ENCODE data around the gene ARSI.

The ARSI gene

DNA sequence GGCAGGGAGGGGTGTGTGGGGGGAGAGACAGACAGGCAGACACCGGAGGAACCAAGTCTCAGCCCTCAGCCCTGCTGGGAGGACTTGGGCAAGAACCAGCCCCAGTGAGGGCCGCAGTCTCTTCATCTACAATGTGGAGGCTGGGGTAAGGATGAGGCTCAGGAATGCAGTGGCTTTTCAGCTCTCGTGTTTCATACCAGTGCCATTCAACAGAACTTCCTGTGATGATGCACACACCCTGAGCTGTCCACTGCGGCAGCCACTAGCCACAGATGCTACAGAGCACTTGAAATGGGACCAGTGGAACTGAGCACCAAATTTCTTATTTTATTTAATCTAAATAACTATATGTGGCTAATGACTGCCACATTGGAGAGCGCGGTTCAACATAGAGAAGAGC, 23.8 kb downstream of the ARSI start:
- POLR2A ChIA-PET: no interaction called here
- DNase-seq (ENCODE audit: extremely low spot score): no peak
- CTCF ChIA-PET: interaction anchor here (1.5 kb wide), 1 partner anchor 30 kb away, joined by 3 read pairs; no protein-coding TSS in a partner anchor
- TF ChIP-seq, protein P1, sequence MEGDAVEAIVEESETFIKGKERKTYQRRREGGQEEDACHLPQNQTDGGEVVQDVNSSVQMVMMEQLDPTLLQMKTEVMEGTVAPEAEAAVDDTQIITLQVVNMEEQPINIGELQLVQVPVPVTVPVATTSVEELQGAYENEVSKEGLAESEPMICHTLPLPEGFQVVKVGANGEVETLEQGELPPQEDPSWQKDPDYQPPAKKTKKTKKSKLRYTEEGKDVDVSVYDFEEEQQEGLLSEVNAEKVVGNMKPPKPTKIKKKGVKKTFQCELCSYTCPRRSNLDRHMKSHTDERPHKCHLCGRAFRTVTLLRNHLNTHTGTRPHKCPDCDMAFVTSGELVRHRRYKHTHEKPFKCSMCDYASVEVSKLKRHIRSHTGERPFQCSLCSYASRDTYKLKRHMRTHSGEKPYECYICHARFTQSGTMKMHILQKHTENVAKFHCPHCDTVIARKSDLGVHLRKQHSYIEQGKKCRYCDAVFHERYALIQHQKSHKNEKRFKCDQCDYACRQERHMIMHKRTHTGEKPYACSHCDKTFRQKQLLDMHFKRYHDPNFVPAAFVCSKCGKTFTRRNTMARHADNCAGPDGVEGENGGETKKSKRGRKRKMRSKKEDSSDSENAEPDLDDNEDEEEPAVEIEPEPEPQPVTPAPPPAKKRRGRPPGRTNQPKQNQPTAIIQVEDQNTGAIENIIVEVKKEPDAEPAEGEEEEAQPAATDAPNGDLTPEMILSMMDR (IDR thresholded peaks at IDR 0.05; ENCODE audit: control extremely low read depth, extremely low read depth, low read depth, missing control alignments): no peak

DNA sequence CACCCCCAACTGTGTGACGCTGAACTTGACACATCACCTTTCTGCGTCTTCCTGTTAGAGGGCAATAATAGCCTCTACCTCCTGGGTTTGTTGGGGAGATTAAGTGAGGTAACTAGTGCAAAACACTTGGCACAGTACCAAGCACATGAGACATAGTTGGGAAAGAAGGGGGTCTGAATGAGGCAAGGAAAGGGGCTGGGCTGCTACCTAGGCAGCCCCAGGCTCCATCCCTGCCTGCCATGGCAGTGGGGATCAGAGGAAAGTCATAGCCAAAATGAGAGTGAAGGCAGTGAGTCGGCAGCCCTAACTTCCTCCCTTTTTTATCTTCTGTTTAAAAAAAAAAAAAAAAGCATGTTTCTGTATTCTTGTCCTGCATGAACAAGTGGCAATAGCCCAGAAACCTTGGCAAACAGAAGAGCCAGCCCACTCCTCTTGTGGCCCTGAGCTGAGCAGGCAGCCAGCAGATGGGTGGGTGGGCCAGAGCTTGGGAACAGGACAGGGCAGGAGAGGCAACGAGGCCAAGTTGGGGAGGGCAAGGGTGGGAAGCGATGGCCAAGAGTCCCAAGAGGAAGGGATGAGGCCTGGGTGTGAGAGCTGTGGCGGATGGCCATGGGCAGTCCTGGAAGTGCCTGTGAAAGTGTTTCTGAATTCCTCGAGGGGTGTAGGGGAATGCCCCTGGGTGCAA, 24.5 kb downstream of the ARSI start:
- TF ChIP-seq, protein P1 (IDR thresholded peaks at IDR 0.05; ENCODE audit: control extremely low read depth, extremely low read depth, low read depth, missing control alignments): no peak
- POLR2A ChIA-PET: no interaction called here
- CTCF ChIA-PET: interaction anchor here (1.5 to 2.0 kb wide), 2 partner anchors 12 to 31 kb away, joined by 3 to 6 read pairs; no protein-coding TSS in a partner anchor
- no peak for DNase-seq (ENCODE audit: extremely low spot score)

DNA sequence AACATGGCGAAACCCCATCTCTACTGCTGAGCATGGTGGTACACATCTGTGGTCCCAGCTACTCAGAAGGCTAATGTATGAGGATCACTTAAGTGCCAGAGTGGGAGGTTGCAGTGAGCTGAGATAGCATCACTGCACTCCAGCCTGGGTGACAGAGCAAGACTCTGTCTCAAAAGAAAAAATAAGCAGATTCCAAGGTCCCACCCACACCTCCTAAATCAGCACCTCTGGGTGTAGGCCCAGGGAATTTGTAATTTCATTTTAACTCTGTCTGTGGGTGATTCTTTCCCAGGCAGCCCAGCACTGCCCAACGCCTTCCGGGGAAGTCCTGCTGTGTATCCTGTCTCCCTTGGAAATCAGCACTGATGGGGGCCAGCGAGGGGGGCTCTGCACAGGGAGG, 25.7 kb downstream of the ARSI start:
- CTCF ChIA-PET: interaction anchor here (0.8 to 2.0 kb wide), 2 partner anchors 11 to 27 kb away, joined by 3 to 6 read pairs; no protein-coding TSS in a partner anchor
- no peak for DNase-seq (ENCODE audit: extremely low spot score)
- POLR2A ChIA-PET: no interaction called here
- TF ChIP-seq, protein P1 (IDR thresholded peaks at IDR 0.05; ENCODE audit: control extremely low read depth, extremely low read depth, low read depth, missing control alignments): no peak

DNA sequence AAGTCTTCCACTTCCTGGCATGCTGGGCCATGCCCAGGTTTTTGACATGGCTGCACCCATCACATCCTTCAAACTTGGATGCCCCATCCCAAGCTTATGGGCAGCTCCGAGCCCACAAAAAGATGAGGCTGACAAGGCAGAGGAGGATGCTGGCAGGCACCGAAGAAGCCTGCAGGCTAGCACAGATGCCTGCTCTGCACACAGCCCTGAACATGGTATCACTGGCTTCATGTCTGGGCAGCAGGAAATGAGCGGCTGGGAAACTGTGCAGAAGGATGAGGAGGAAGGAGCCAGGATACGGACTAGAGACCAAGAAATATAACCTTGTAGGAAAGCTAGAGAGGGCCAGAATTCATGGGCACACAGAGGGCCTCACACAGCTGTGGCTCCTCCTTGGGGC, 27.9 kb downstream of the ARSI start:
- TF ChIP-seq, protein P1 (IDR thresholded peaks at IDR 0.05; ENCODE audit: control extremely low read depth, extremely low read depth, low read depth, missing control alignments): no peak
- POLR2A ChIA-PET: no interaction called here
- no peak for DNase-seq (ENCODE audit: extremely low spot score)
- CTCF ChIA-PET: interaction anchor here (1.2 to 1.6 kb wide), 4 partner anchors 10 to 112 kb away, joined by 3 to 10 read pairs (median 3); no protein-coding TSS in a partner anchor

DNA sequence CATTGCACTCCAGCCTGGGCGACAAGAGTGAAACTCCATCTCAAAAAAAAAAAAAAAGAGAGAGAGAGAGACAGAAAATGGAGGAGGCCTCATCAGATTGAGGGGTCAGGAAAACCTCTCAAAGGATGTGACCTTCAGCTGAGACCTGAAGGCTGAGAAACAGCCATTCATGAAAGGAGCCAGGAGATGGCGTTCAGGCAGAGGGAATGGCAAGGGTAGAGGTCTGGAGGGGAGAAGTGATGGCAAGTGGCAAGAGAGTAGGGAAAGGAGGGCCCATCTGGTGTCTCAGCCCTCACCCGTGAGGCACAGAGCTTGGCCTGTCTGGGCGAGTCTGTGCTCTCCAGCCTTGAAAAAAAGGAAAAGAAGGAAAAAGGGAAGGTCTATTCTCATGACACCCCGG, 30.2 kb downstream of the ARSI start:
- POLR2A ChIA-PET: interaction anchor here (0.7 kb wide), 1 partner anchor 17 kb away, joined by 6 read pairs; no protein-coding TSS in a partner anchor
- no peak for DNase-seq (ENCODE audit: extremely low spot score)
- TF ChIP-seq, protein P1 (IDR thresholded peaks at IDR 0.05; ENCODE audit: control extremely low read depth, extremely low read depth, low read depth, missing control alignments): peak; percentile 33
- CTCF ChIA-PET: interaction anchor here (0.8 to 2.4 kb wide), 3 partner anchors 66 to 168 kb away, joined by 3 to 13 read pairs (median 4); no protein-coding TSS in a partner anchor

DNA sequence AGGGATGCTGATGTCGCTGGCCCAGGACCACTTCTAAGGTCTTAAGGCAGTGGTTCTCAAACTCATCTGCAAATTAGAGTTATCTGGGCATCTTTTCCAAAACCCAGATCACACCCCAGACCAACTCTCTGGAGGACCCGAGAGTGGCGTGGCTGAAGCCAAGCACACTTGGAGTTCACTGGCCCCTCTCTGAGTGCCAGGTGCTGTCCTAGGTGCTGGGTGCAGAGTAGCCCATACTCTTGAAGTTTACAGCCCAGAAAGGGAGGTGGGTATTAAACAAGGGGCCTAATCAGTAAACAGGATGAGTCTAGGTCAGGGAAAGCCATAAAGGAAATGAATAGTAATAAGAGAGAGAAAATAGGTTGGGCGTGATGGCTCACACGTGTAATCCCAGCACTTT, 30.8 kb downstream of the ARSI start:
- TF ChIP-seq, protein P1 (IDR thresholded peaks at IDR 0.05; ENCODE audit: control extremely low read depth, extremely low read depth, low read depth, missing control alignments): no peak
- CTCF ChIA-PET: interaction anchor here (1.7 to 2.4 kb wide), 2 partner anchors 79 to 168 kb away, joined by 4 to 13 read pairs; no protein-coding TSS in a partner anchor
- DNase-seq (ENCODE audit: extremely low spot score): no peak
- POLR2A ChIA-PET: no interaction called here

Measured in GM10248 (cell line).